Neuron (in vitro differentiated cells): Measurements from ENCODE around the gene FMNL1.

Experiments
- H2AFZ ChIP-seq: one replicate; pipeline ENCODE4 v1.6.1; 2013; ENCODE audit warnings: low read depth, mild to moderate bottlenecking, inconsistent platforms, low read length, moderate library complexity
- H3K27me3 ChIP-seq: one replicate; pipeline ENCODE4 v1.6.1; 2013; ENCODE audit warnings: low read length; ENCODE audit not compliant: insufficient read depth
- H3K36me3 ChIP-seq: one replicate; pipeline ENCODE4 v1.6.1; 2013; ENCODE audit warnings: low read length; ENCODE audit not compliant: insufficient read depth
- H3K4me1 ChIP-seq: one replicate; pipeline ENCODE4 v1.6.1; 2013; ENCODE audit warnings: low read length; ENCODE audit not compliant: insufficient read depth
- H3K4me3 ChIP-seq: 2 replicates; pipeline ENCODE4 v1.5.1; 2013; ENCODE audit warnings: mild to moderate bottlenecking, low read length, moderate library complexity
- H3K9me3 ChIP-seq: one replicate; pipeline ENCODE4 v1.6.1; 2013; ENCODE audit warnings: low read length

The FMNL1 gene

DNA sequence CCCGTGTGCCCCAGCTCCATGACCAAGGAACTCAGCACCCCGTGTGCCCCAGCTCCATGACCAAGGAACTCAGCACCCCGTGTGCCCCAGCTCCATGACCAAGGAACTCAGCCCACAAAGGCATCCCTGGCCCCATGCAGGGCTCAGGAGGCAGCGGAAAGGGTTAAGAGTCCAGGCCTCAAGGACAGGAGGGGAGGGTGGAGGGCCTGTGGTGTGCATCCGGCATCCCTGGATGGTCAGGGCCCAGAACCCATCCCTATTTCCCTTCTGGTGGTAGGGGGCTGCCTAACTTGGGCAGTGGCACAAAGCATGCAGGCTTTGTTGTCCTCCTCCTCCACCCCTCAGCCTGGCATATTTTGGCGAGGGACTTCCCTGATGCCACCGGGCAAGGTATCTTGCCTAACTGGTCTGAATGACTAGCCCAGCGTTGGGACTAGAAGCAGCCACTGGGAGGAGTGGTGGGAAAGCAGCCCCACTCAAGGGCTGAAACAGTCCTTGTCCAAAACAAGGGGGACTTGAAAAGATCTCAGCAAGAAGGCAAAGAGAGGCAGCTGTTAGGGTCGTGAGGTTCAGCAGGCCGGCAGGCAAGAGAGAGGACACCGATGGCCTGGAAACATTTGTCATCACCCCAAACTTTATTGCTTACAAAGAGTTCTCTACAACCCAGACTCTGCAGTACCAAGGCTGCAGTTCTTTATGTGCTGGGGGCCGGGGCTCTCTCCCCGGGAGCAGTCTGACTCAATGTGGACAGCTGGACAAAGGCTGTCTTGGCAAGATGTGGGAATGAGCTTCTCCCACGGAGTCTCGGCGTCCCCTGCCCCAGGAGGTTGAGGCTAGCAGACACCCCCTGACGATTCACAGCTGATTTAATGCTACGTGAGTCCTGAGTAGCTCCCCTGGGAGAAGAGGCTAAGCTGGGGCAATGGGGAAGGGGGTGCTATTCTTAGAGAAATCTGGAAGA is 41.1 kb downstream of the FMNL1 start:
- Histone ChIP-seq H3K4me3 (no peak overlapping the region), H3K4me1 (no peaks in the 10 kb centered on the region)

DNA sequence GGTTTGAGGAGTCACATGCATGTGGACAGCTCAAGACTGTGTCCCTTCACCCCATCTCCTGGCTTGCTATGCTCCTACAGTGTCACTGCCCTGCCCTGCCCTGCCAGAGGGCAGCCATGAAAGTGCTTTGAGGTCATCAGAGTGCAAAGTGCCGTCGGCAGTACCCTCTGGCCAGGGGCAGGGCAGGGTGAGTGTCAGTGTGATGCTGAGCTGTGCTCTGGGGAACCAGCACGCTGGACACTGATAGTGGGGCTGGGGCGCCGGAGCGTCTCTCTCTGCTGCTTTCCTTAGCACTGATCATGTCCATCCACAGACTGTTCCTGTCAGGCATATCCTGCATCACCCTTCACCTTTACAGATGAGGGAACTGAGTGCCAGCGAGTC is 41.8 kb downstream of the FMNL1 start:
- no peaks in the 10 kb centered on the region for H3K27me3 ChIP-seq
- no peaks in the 10 kb centered on the region for H3K9me3 ChIP-seq
- H3K4me1 ChIP-seq: no peaks in the 10 kb centered on the region
- H3K4me3 ChIP-seq: no peak overlapping the region
- peaks cover 42% of the 10 kb centered on the region for H3K36me3 ChIP-seq
- H2AFZ ChIP-seq: no peak overlapping the region

More for the DNA sequence above, 41.1 kb downstream of the FMNL1 start:
- no peaks in the 10 kb centered on the region for H3K27me3 ChIP-seq
- H2AFZ ChIP-seq: no peak overlapping the region
- H3K9me3 ChIP-seq: no peaks in the 10 kb centered on the region
- peaks cover 37% of the 10 kb centered on the region for H3K36me3 ChIP-seq

DNA sequence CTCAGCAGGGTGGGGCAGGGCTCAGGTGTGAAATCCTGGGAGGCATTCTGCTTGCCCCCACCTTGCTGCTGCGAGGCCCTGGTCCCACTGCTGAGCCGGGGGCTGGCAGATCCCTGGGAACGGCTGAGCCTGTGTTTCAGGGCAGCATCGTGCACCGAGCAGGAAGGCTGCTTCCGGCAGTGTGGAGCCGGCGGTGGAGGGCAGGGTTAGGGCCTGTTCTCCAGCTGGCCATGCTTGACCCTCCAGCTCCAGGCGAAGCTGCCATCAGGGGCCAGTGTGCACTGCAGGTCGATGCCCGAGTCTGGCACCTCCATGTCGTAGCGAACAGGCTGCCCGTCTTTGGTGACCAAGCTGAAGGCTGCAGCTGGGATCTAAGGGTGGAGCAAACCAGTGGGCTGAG is 42.7 kb downstream of the FMNL1 start:
- no peaks in the 10 kb centered on the region for H3K9me3 ChIP-seq
- no peak overlapping the region for H2AFZ ChIP-seq
- no peaks in the 10 kb centered on the region for H3K27me3 ChIP-seq
- peaks cover 51% of the 10 kb centered on the region for H3K36me3 ChIP-seq
- H3K4me1 ChIP-seq: no peaks in the 10 kb centered on the region
- H3K4me3 ChIP-seq: no peak overlapping the region

DNA sequence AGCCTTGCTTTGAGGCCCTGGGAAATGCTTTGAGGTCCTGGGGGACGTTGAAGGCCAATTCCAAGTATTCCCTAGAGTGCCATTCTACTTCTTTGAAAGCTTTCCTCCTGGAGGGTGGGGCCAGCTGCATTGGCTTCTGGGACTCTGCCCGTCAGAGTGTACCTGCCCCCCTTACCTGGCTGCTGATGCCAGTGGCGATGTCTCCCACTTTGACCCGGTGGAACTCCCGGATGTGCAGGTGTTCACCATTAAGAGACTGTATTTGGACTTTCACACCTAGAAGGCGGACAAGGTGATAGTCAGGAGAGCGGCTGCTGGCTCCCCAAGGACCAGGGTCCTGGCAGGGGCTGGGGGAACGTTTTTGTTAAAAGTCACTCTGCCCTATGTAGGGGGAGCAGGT is 43.3 kb downstream of the FMNL1 start:
- Histone ChIP-seq H3K36me3 (peaks cover 56% of the 10 kb centered on the region), H3K9me3 (no peaks in the 10 kb centered on the region), H3K27me3 (no peaks in the 10 kb centered on the region), H2AFZ (no peak overlapping the region), H3K4me1 (no peaks in the 10 kb centered on the region), H3K4me3 (no peak overlapping the region)

DNA sequence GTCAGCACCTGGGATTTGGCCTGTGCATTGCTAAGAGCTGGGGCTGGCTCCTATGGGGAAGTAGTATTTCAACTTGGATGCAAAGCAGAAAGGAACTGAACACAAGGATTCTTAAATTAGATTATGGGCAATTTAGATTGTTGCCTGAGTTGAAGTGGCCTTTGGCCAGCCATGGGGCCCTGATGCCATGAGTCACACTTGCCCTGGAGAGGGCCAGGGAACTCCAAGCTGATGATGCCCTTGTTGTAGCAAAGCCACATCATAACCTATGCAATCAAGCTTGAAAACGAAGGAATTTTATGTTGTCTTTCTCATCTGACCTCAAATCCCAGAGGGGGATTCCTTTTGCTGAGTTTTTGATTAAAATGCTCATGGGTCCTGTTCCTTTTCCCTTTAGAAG is 44.1 kb downstream of the FMNL1 start:
- no peaks in the 10 kb centered on the region for H3K27me3 ChIP-seq
- H2AFZ ChIP-seq: no peak overlapping the region
- H3K4me1 ChIP-seq: no peaks in the 10 kb centered on the region
- H3K36me3 ChIP-seq: peaks cover 65% of the 10 kb centered on the region
- H3K9me3 ChIP-seq: no peaks in the 10 kb centered on the region
- no peak overlapping the region for H3K4me3 ChIP-seq

DNA sequence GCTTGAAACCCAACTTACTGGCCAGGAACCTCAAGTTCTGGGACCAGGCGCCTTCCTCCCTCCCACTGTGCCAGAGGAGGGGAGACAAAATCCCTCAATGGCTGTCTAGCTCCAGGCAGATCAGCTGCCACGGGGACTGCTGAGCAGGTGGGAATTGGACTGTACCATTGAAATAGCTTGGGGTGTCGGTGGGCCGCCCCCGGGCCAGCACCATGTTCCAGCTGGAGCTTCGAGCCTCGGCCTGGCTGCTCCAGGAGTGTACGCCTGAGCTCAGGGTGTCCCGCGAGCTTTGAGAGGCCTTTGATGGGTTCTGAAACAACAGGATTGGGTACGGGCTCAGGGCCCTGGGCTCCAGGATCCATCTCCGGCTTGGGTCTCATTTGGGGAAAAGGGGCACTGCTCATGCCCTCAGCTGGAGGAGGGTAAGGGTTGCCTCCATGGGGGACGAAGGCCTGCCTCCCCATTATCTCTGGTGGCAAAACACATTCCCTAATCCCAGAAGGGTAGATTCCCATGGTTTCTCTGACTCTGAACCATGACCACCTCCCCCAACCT is 44.8 kb downstream of the FMNL1 start:
- Histone ChIP-seq H3K4me1 (no peaks in the 10 kb centered on the region), H3K36me3 (peaks cover 67% of the 10 kb centered on the region)

DNA sequence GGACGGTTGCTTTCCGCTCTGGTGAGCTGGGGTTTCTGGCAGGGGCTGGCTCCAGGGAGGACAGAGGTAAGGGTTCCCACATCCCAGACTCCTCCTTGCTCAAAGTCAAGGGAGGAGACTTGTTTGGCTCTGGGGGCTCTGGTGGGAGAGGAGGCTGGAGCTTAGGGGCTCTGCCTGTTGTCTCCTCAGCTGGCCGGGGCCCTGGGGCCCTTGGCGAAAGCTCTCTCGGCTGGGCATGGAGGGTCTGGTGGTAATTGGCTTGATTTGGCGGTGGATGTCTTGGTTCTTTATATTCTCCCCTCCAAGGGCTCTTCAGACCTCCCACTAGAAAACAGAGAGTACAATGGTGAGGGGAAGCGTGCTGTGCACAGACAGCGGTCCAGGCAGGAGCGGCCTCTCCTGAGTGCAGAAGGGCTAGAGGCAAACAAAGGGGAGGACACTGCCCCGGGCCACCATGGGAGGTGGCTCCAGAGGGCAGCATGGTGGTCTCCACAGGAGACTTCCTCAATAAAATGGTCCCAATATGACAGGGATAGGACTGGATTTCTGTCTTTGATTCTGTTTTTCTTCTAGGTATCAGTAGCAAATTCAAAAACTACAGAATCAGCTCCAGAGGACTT is 45.9 kb downstream of the FMNL1 start:
- Histone ChIP-seq H3K36me3 (peaks cover 67% of the 10 kb centered on the region), H3K4me1 (no peaks in the 10 kb centered on the region), H3K9me3 (no peaks in the 10 kb centered on the region), H3K4me3 (no peak overlapping the region), H3K27me3 (no peaks in the 10 kb centered on the region), H2AFZ (no peak overlapping the region)

More for the DNA sequence above, 44.8 kb downstream of the FMNL1 start:
- no peak overlapping the region for H2AFZ ChIP-seq
- H3K9me3 ChIP-seq: no peaks in the 10 kb centered on the region
- H3K4me3 ChIP-seq: no peak overlapping the region
- H3K27me3 ChIP-seq: no peaks in the 10 kb centered on the region

DNA sequence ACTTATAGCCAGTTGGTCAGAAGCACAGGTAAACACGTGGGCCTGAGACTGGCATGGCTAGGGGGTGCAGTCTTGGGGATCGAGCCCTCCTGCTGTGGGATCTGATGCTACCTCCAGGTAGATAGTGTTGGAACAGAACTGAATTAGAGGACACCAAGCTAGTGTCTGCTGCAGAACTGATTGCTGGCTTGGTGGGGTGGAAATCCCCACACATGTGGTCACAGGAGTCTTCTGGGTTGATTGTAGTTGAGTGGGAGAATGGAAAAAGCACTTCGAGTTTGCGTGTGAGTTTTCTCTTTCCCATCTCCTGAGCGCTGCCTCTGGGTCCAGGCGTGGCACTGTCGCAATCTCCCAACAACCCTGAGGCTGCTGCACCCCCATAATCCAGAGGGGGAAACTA is 48.2 kb downstream of the FMNL1 start:
- H2AFZ ChIP-seq: no peak overlapping the region
- no peaks in the 10 kb centered on the region for H3K4me1 ChIP-seq
- no peaks in the 10 kb centered on the region for H3K9me3 ChIP-seq
- peaks cover 70% of the 10 kb centered on the region for H3K36me3 ChIP-seq
- H3K27me3 ChIP-seq: no peaks in the 10 kb centered on the region
- no peak overlapping the region for H3K4me3 ChIP-seq

DNA sequence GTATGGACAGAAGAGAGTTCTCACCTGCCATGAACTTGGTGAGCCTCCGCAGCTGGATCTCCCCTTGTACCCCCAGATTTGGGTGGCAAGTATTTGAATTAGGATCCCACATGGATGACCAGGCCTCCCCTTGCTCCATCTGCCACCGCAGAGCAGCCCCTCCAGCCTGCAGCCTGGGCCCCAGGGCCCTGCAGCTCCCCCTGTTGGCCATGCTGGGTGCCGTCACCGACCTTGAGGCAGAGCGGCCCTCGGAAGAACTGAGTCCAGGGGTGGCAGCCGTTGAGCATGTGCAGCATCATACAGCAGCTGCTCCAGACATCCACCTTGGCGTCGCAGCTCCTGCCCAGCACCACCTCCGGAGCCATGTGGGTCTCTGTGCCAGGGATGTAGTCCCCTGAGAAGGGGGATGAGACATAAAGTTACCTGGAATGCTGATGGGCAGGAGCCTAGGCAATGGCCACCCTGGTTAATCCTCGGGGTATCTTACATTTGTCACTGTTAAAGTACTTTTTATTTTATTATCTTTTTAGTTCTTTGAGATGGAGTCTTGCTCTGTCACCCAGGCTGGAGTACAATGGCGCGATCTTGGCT is 49.2 kb downstream of the FMNL1 start:
- no peaks in the 10 kb centered on the region for H3K27me3 ChIP-seq
- H3K9me3 ChIP-seq: no peaks in the 10 kb centered on the region
- no peak overlapping the region for H2AFZ ChIP-seq
- H3K4me3 ChIP-seq: no peak overlapping the region
- no peaks in the 10 kb centered on the region for H3K4me1 ChIP-seq
- H3K36me3 ChIP-seq: peaks cover 63% of the 10 kb centered on the region

DNA sequence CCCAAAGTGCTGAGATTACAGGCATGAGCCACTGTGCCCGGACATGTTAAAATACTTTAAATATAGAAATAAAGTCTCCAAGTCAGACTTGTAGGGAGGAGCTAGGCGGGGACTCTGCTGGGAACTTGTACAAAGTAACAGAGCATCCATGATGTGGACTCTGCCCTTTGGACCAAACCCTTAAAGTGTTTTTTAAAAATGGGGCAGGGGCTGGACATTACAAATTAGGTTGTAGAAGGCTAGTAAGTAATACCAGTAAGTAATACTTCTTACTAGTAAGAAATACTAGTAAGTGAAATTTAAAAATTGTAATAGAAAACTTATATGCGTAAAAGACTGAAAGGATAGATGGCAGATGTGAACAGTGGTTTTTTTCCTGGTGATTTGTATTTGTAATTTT is 49.9 kb downstream of the FMNL1 start:
- H3K4me1 ChIP-seq: no peaks in the 10 kb centered on the region
- no peak overlapping the region for H2AFZ ChIP-seq
- H3K4me3 ChIP-seq: no peak overlapping the region
- no peaks in the 10 kb centered on the region for H3K27me3 ChIP-seq
- H3K36me3 ChIP-seq: peaks cover 58% of the 10 kb centered on the region
- H3K9me3 ChIP-seq: no peaks in the 10 kb centered on the region

DNA sequence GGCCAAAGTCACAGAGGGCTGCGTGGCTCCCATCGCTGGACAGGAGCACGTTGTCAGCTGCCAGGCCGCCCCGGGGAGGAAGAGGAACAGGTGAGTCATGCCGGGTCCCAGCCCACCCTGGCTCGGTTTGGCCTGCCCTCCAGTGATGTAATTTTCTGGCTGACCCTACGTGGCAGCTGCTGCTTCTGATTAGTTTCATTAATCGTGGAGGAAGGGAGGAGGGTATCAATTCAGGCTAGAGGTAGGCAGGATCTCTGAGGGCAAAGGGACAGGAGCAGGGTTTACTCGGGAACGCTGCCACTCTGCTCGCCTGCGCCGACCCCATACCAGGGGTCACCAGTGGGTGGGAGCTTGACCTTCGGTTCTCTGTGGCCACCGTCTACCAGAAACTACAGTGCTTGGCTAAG is 51.9 kb downstream of the FMNL1 start:
- H3K9me3 ChIP-seq: no peaks in the 10 kb centered on the region
- no peaks in the 10 kb centered on the region for H3K4me1 ChIP-seq
- no peak overlapping the region for H2AFZ ChIP-seq
- no peaks in the 10 kb centered on the region for H3K27me3 ChIP-seq
- H3K4me3 ChIP-seq: no peak overlapping the region
- H3K36me3 ChIP-seq: peaks cover 40% of the 10 kb centered on the region

DNA sequence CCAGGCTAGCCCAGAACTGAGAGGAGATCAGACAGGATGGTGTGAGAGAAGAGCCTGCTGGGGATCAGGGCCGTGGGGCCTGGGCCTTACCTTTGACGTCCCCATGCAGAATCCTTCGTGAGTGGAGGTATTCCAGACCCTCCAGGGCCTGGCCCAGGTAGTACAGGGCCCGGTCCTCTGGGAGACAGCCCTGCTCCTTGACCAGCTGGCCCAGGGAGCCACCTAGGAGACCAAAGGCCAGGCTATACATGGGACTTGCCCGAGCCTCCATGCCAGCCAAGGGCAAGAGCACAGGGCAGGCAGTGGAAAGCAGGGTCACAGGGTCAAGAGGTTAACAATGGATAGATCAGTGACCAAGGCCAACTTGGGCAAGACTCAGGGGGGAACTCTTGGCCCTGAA is 52.3 kb downstream of the FMNL1 start:
- Histone ChIP-seq H3K36me3 (peaks cover 36% of the 10 kb centered on the region), H3K4me1 (no peaks in the 10 kb centered on the region), H3K9me3 (no peaks in the 10 kb centered on the region), H3K27me3 (no peaks in the 10 kb centered on the region), H2AFZ (no peak overlapping the region), H3K4me3 (no peak overlapping the region)

DNA sequence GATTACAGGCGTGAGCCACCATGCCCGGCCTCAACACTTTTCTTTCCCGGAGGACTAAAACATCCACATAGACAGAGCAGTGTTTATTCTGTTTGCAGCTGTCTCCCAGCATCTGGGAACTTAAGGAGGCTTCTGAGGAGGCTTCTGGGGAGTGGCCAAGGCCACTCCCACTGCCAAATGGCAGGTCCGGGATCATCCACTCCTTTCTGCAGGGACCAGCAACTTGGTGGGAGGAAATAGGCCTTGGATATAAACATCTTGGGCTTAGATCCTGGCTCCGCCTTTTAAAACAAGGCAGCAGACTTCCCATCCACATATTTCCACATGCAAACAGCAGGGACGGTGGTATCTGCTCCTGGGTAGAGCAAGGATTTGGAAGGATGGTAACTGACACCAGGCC is 54.3 kb downstream of the FMNL1 start:
- H3K36me3 ChIP-seq: peaks cover 20% of the 10 kb centered on the region
- no peak overlapping the region for H2AFZ ChIP-seq
- no peak overlapping the region for H3K4me3 ChIP-seq
- H3K9me3 ChIP-seq: no peaks in the 10 kb centered on the region
- no peaks in the 10 kb centered on the region for H3K27me3 ChIP-seq
- H3K4me1 ChIP-seq: no peaks in the 10 kb centered on the region
